ENCODE data around the gene RAD18. TPM values are rescaled to one million over a fixed set of nuclear protein-coding genes. Genes with fewer than 3 reads are reported as not detected.

Gene RAD18
- total RNA-seq, 2 donors from 2014 or later: 12.2 to 15.6 TPM

GRCh38 chr3:8867646-8868045, 95.6 kb downstream of the RAD18 start:
- Histone ChIP-seq H3K27me3 (replicated peaks; ENCODE audit: insufficient read depth) (no peaks in the 10 kb centered on the region), H3K9me3 (no peaks in the 10 kb centered on the region), H3K4me1 (replicated peaks) (no peaks in the 10 kb centered on the region), H3K27ac (no peak overlapping the region), H3K4me3 (no peak overlapping the region), H3K36me3 (no peaks in the 10 kb centered on the region)
- intact Hi-C loops (cut with DNase I): no loop called here
- TF ChIP-seq POLR2A (IDR thresholded peaks at IDR 0.05): no peak
- TF ChIP-seq POLR2AphosphoS5 (IDR thresholded peaks at IDR 0.05): no peak
- no peak for TF ChIP-seq CTCF (IDR thresholded peaks at IDR 0.05)
- DNase-seq (ENCODE audit: low spot score): no peak
- 37% methylated on average over 3 of the region's 3 CpGs for WGBS

GRCh38 chr3:8865697-8866096, 97.6 kb downstream of the RAD18 start:
- no peak overlapping the region for H3K4me3 ChIP-seq
- DNase-seq (ENCODE audit: low spot score): no peak
- TF ChIP-seq CTCF (IDR thresholded peaks at IDR 0.05) (no peak), POLR2A (IDR thresholded peaks at IDR 0.05) (no peak), POLR2AphosphoS5 (IDR thresholded peaks at IDR 0.05) (no peak)
- no peaks in the 10 kb centered on the region for H3K4me1 ChIP-seq (replicated peaks)
- no peaks in the 10 kb centered on the region for H3K9me3 ChIP-seq
- H3K27ac ChIP-seq: no peak overlapping the region
- H3K27me3 ChIP-seq (replicated peaks; ENCODE audit: insufficient read depth): no peaks in the 10 kb centered on the region
- no peaks in the 10 kb centered on the region for H3K36me3 ChIP-seq
- intact Hi-C loops (cut with DNase I): no loop called here
- 88% methylated on average over 4 of the region's 4 CpGs for WGBS

GRCh38 chr3:8864402-8865350, 98.6 kb downstream of the RAD18 start:
- H3K4me3 ChIP-seq: no peak overlapping the region

GRCh38 chr3:8863891-8864290, 99.4 kb downstream of the RAD18 start:
- DNase-seq (ENCODE audit: low spot score): no peak
- Histone ChIP-seq H3K36me3 (no peaks in the 10 kb centered on the region), H3K4me1 (replicated peaks) (no peaks in the 10 kb centered on the region), H3K27me3 (replicated peaks; ENCODE audit: insufficient read depth) (no peaks in the 10 kb centered on the region), H3K9me3 (no peaks in the 10 kb centered on the region), H3K4me3 (no peak overlapping the region), H3K27ac (no peak overlapping the region)
- 82% methylated on average over 4 of the region's 4 CpGs for WGBS
- TF ChIP-seq POLR2AphosphoS5 (IDR thresholded peaks at IDR 0.05): no peak
- no peak for TF ChIP-seq CTCF (IDR thresholded peaks at IDR 0.05)
- no peak for TF ChIP-seq POLR2A (IDR thresholded peaks at IDR 0.05)
- intact Hi-C loops (cut with DNase I): no loop called here

More at GRCh38 chr3:8864402-8865350, 98.6 kb downstream of the RAD18 start:
- intact Hi-C loops (cut with DNase I): no loop called here
- Histone ChIP-seq H3K9me3 (no peaks in the 10 kb centered on the region), H3K4me1 (replicated peaks) (no peaks in the 10 kb centered on the region), H3K27me3 (replicated peaks; ENCODE audit: insufficient read depth) (no peaks in the 10 kb centered on the region), H3K27ac (no peak overlapping the region), H3K36me3 (no peaks in the 10 kb centered on the region)
- DNase-seq (ENCODE audit: low spot score): no peak
- no peak for TF ChIP-seq POLR2AphosphoS5 (IDR thresholded peaks at IDR 0.05)
- TF ChIP-seq POLR2A (IDR thresholded peaks at IDR 0.05): no peak
- TF ChIP-seq CTCF (IDR thresholded peaks at IDR 0.05): no peak
- WGBS: 86% methylated on average over 16 of the region's 16 CpGs
